NAMALWA (cell line): ENCODE data around the gene RGS6.

Source experiments
- DNase-seq: peaks from one replicate; pipeline ENCODE4 v3.0.0-alpha.2; 2015; ENCODE audit warnings: low spot score

RGS6 gene

DNA sequence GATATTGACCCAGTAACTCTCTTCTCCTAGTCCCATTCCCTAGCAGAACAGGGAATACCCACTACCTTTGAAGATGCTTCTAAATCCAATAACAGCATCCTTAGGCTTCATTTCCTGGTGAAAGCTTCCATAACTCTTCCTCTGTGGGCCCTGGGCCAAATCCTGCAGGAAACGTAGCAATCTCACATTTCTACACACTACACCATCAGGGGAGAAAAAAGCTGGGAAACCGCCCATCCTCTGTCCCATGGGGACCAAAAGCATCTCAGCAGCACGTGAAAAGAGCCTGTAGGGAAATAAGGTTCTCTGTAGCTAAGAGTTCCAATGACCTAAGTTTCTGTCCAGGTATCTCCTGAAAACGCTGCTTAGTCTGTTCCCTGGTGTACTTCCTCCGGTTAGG, 621.4 kb downstream of the RGS6 start:
- DNase-seq: no peak

- DNase-seq: no peak
Measured at GRCh38 chr14:72554401-72554800, 622.2 kb downstream of the RGS6 start.

DNA sequence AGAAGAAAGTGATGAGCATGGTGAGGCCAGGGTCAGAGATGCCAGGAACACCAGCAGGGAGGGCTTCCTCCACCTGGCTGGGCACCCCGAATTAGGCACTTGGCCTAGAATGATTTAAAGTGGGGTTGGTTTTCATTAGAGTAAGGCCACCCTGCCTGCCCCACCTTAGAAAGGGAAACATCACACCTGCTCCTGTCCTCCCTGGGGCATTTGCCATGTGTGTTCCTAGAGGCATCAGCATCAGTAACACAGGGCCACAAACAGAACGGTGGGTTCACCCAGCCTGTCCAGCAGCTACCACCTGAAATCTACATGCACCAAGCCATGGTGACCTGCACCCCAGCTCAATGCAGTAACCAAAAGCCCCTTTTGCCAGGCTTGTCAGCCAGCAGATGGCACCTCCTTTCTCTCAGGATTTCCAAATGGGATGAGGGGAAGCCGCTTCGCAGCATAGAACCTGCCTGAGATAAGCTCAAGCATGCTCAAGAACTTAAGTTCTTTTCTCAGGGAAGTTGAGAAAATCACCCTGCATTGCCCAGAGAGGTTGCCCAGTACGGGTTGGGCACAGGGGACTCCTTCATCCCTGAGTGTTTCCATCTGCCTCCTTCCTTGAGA, 622.9 kb downstream of the RGS6 start:
- no peak for DNase-seq

DNA sequence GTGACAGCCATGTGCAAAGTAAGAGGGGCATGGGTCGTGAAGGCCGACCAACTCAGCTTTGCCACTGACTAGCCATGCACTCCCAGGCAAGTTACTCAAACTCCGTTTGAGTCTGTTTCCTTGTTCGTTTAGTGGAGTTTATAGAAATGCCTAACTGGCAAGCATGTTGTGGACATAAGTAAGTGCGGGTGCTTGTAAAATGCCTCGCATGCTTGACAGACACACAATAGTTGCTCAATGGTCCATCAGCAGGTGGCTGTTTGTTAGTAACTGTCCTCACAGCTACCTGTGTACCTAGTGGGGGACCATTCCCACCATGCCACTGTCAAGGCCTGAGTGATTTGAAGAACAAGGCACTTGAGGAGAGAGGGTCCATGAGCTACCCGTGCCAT, 623.4 kb downstream of the RGS6 start:
- DNase-seq: no peak

GRCh38 chr14:72557671-72558070, 625.4 kb downstream of the RGS6 start:
- DNase-seq: no peak

- DNase-seq: no peak
Measured at GRCh38 chr14:72558721-72559120, 626.5 kb downstream of the RGS6 start.

DNA sequence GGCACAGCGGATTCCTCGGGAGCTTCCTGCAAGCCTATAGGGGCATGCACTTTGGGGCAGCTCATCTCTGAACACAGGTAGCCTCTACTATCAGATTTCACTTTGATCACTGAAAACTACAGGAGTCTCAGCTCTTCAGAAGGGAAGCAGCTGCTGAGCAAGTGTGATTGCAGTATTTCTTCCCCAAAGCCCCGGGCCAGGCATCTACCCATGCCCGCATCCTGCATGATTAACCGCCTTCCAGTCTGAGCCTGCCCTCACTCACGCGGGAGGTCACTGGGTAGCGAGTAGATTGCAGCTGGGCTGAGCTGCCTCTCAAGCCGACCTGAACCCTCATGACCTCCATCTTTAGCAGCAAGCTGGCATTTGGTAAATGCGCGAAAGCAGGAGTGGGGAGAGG, 627.0 kb downstream of the RGS6 start:
- DNase-seq: no peak

- DNase-seq: no peak
Measured at GRCh38 chr14:72559669-72560255, 627.5 kb downstream of the RGS6 start.

DNA sequence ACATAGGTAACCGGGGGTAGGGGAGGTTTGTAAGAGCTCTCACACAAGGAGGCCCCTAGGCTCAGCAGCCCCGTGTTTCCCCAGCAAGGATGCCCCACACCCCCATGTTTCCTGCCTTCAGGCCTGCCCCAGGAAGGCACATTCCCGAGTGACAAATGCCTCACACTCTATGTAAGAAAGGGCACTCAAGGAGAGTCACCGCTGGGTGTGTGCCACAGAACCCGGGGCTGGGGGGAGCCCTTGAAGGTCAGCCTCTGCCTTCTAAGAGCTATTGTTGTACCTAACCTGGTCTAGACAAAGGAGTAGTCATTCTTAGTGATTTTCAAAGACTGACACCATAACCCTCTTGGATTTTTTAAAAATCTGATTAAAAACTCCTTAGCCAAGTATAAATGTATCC, 628.1 kb downstream of the RGS6 start:
- DNase-seq: no peak

DNA sequence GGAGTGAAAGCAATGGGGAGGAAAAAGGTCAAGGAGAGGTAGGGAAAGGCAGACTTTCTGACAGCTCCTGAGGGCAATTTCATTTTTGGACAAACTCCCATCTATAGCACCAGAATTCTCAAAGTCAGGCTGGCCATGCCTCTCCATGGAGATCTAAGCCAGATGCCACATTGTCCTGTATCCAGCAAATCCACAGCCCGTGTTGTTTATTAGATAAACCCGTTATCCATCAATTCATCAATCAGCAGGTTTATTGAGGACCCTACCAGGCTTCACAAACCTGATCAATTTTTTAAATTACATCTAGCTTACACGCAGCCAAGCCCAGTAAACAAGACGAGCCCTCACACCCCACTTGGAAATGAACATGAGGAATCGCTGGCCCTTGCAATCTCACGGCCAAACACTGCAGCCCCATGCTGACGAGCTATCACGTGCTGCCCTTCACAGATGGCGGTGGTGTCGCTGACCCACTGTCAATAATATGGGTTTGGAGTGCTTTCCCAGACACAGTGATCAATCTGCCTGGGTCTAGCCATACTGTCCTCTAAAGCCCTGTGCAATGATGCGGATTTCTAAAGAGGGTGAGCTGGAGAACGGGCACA, 628.8 kb downstream of the RGS6 start:
- DNase-seq: no peak

DNA sequence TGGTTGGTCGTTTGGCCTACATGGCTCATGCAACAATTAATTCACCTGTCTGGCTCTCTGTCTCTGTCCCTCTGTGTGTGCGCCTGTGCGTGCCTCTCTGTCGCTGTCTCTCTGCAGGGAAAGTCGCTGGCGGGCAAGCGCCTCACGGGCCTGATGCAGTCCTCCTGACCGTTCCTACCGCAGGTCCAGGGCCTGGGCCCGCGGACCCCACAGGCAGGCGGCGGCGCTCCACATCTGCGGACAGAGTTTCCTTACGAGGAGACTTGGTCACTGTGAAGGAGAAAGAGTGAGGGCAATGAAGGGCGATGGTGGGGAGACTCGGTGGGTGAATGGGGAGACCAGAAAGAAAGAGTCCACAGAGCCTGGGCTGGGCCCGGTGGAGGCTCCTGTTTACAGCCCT, 630.1 kb downstream of the RGS6 start:
- no peak for DNase-seq

GRCh38 chr14:72563676-72564075, 631.4 kb downstream of the RGS6 start:
- no peak for DNase-seq

DNA sequence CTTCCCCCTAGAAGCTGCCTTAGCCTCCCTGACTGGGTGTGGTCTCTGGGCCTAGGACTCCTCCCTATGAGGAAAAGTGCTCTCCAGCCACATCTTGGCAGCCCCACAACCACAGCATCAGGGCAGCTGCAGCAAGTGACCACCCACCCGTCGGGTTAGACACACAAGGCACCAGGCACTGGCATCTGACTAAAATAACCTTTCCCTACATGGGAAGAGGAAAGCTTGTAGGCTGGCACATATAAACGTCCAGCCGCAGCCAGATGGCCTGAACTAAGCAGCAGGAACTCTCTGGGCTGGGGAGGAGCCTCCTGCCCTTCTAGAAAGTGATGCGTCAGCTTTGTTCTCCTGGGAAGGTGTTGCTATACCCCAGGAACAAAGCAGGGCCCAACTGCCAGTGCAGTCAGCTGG, 632.9 kb downstream of the RGS6 start:
- no peak for DNase-seq

DNA sequence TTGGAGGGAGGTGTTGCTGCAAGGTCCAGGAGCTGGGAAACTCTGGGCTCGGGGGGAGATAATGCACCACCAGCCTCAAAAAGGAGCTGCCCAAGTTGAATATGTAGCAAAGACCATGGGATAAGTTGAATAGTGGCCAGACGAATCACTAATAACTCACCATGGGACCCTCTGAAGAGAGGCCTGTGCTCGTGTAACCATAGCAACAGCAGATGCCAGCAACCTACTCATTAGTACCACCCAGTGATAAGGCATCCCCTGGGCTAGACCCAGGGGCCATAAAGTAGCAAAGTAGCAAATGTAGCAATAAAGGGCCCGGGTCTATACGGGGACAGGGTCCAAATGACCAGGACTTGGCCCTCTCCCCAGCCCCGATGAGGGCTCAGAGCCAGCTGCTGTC, 633.7 kb downstream of the RGS6 start:
- no peak for DNase-seq

GRCh38 chr14:72567226-72567625, 635.0 kb downstream of the RGS6 start:
- no peak for DNase-seq

DNA sequence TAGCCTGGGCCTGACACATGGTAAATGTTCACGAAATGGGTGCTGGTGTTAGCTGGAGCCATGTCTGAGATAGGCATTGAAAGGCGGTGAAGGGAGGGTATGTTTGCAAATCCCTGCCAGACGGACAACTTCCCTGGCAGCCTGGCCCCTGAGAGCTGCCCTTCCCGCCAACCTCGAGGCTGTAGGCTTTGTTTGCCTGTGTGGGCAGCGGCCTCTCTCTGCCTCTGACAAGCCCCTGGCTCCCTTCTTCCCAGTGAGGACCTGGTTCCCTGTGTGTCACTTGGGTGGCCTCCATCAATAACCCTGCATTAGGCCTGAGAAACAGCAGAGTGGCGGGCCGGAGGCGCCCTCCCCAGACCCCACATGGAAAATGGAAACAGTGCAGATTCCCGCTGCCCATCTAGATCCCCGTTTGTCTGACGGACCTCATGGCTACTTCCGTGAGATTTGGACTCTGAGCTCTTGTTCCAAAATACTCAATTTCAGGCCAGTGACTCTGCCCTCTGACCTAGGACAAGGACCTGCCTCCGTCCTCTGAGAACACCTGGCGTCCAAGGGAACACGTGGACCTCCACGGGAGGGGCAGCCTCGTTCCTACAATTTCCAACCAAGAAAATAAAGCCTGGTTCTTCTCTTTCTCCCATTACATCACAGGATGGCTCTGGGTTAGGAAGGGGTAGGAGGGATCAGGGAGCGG, 636.2 kb downstream of the RGS6 start:
- no peak for DNase-seq

DNA sequence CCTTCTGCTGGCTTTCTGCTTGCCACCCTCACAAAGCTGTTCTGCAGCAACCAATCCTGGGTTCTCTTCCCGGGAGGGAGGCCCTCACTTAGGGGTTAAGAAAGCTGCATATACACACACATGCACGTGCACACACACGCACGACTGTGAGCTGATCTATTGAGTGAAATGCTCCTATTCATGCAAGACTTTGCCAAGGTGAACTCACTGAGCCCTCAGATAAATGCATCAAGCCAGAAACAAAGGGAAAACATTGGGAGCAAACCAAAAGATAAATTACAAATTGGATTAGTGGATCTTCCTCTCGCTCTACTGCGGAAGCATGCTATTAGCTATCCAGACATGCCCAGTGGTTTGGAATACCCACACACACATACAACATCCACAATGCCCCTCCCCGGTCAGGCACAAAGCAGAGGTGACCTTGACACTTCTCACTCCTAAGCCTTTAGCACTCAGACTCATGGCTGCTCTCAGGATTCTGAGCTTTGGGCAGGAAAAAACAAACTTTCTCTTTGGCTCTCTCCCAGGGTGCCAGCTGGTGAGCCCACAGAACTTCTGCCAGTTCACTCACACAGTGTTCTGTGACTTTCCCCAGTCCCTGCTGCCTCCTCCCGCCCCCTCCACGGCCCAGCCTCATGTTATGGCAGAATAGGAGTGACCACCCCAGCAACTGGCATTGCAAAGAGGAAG, 641.6 kb downstream of the RGS6 start:
- no peak for DNase-seq

GRCh38 chr14:72574715-72575114, 642.5 kb downstream of the RGS6 start:
- no peak for DNase-seq

GRCh38 chr14:72576258-72576657, 644.0 kb downstream of the RGS6 start:
- no peak for DNase-seq

DNA sequence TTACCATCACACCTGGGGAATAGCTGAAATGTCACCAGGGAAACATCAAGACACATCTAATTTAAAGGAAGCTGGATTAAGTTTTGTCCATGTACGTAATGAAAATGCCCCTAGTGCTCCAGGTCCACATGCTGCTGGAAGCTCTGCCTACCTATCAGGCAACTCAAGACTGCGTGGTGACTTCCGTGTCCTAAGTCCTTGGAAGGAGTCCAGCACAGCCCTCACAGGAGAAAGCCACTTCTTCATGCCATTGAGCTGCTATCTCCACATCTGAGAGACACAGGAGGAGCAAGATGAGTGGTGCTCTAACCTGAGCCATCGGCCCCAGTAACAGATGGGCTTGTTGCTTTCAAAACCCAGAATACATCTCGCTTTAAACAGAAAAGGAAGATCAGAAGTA, 645.3 kb downstream of the RGS6 start:
- DNase-seq: no peak

DNA sequence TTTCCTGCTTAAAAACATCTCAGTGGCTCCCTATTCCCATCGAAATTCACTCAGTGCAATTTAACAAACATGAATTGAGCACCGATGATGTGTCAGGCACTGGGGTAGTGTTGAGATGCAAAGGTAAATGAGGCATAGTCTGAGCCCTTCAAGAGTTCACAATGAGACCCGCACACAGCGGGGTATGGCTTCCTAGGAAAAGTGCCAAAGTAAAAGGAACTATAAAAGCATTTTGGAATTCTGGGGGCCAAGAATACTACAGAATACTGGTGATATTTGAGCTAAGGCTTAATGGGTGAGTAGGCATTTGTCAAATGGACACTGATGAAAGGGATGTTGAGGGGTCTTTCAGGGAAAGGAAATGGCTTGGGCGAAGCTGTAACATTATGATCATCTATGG, 646.3 kb downstream of the RGS6 start:
- no peak for DNase-seq

DNA sequence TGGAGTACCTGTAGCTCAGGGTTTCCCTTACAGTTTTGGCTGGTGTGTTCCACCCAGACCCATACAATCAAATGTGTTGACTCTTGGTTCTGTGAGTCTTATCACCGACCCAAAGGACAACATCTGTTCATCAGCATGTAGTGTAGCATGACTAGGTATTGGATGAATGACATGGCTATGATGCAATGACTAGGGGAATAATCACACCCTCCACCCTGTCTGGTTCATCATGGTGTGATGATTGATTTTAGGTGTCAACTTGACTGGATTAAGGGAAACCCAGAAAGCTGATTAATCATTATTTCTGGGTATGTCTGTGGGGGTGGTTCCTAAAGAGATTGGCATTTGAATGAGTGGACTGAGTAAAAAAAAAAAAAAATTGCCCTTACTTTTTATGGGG, 650.4 kb downstream of the RGS6 start:
- DNase-seq: no peak
